ENCODE results near the gene SLC8A2.

The SLC8A2 gene

GRCh38 chr19:47423203-47423882 is 48.4 kb downstream of the SLC8A2 start:
- H3K4me2 ChIP-seq (ENCODE audit: low read length) = no peak overlapping the region
- H3K36me3 ChIP-seq (ENCODE audit: control insufficient read depth in 1 of 2, insufficient read depth in 2 of 2, low read length in 2 of 2) = no peaks in the 10 kb centered on the region
- DNase-seq = no peak
- H2AFZ ChIP-seq (ENCODE audit: insufficient read depth, low read length, poor library complexity) = no peak overlapping the region
- no peaks in the 10 kb centered on the region for H3K79me1 ChIP-seq (ENCODE audit: low read length)
- H3K27ac ChIP-seq (ENCODE audit: low read depth, low read length) = no peak overlapping the region
- H3K23ac ChIP-seq (ENCODE audit: low read length) = no peak overlapping the region
- H3K27me3 ChIP-seq (ENCODE audit: insufficient read depth, low read length) = peaks cover 45% of the 10 kb centered on the region
- WGBS (ENCODE audit: extremely low coverage, insufficient coverage, insufficient read length) = no CpG with 5 or more reads among the region's 19 CpGs
- no peak overlapping the region for H2BK5ac ChIP-seq (ENCODE audit: low read depth, low read length, poor library complexity)
- H3K9me3 ChIP-seq (ENCODE audit: insufficient read depth, low read depth, low read length) = no peaks in the 10 kb centered on the region
- no peak overlapping the region for H2BK12ac ChIP-seq (ENCODE audit: low read length)
- H3K79me2 ChIP-seq (ENCODE audit: control insufficient read depth, insufficient read depth, low read length, poor library complexity) = no peaks in the 10 kb centered on the region
- no peak overlapping the region for H3K18ac ChIP-seq (ENCODE audit: low read length)
- H4K12ac ChIP-seq (ENCODE audit: low read depth, low read length) = no peak overlapping the region
- H3K9ac ChIP-seq (ENCODE audit: low read length) = no peak overlapping the region
- H2AK5ac ChIP-seq (ENCODE audit: low read length) = no peak overlapping the region
- H4K91ac ChIP-seq (ENCODE audit: low read depth, low read length) = no peak overlapping the region
- peaks cover 2 to 15% of the 10 kb centered on the region in 2 experiments for H3K4me1 ChIP-seq (ENCODE audit: control insufficient read depth in 1 of 2, insufficient read depth in 2 of 2, low read length in 2 of 2)
- no peak overlapping the region for H3K14ac ChIP-seq (ENCODE audit: low read length)
- no peak overlapping the region for H3K4ac ChIP-seq (ENCODE audit: low read depth, low read length)
- H4K8ac ChIP-seq (ENCODE audit: low read depth, low read length) = no peak overlapping the region
- no peak overlapping the region for H2BK120ac ChIP-seq (ENCODE audit: insufficient read depth, low read length, poor library complexity)
- H3K4me3 ChIP-seq (ENCODE audit: low read depth, low read length) = no peak overlapping the region

- H3K18ac ChIP-seq (ENCODE audit: low read length) = no peak overlapping the region
- no CpG with 5 or more reads among the region's 1 CpG for WGBS (ENCODE audit: extremely low coverage, insufficient coverage, insufficient read length)
- no peak overlapping the region for H4K91ac ChIP-seq (ENCODE audit: low read depth, low read length)
- no peak overlapping the region for H2BK12ac ChIP-seq (ENCODE audit: low read length)
- H2AK5ac ChIP-seq (ENCODE audit: low read length) = no peak overlapping the region
- no peaks in the 10 kb centered on the region for H3K36me3 ChIP-seq (ENCODE audit: control insufficient read depth in 1 of 2, insufficient read depth in 2 of 2, low read length in 2 of 2)
- H3K27ac ChIP-seq (ENCODE audit: low read depth, low read length) = no peak overlapping the region
- H3K9me3 ChIP-seq (ENCODE audit: insufficient read depth, low read depth, low read length) = no peaks in the 10 kb centered on the region
- H3K79me1 ChIP-seq (ENCODE audit: low read length) = no peaks in the 10 kb centered on the region
- no peak overlapping the region for H4K12ac ChIP-seq (ENCODE audit: low read depth, low read length)
- no peak for DNase-seq
- no peak overlapping the region for H3K4me3 ChIP-seq (ENCODE audit: low read depth, low read length)
- H3K79me2 ChIP-seq (ENCODE audit: control insufficient read depth, insufficient read depth, low read length, poor library complexity) = no peaks in the 10 kb centered on the region
- no peak overlapping the region for H2BK120ac ChIP-seq (ENCODE audit: insufficient read depth, low read length, poor library complexity)
- H3K23ac ChIP-seq (ENCODE audit: low read length) = no peak overlapping the region
- H3K14ac ChIP-seq (ENCODE audit: low read length) = no peak overlapping the region
- no peak overlapping the region for H3K9ac ChIP-seq (ENCODE audit: low read length)
- H3K27me3 ChIP-seq (ENCODE audit: insufficient read depth, low read length) = peaks cover 53% of the 10 kb centered on the region
- no peak overlapping the region for H3K4me2 ChIP-seq (ENCODE audit: low read length)
- no peak overlapping the region for H2BK5ac ChIP-seq (ENCODE audit: low read depth, low read length, poor library complexity)
- H4K8ac ChIP-seq (ENCODE audit: low read depth, low read length) = no peak overlapping the region
- peaks cover 0 to 11% of the 10 kb centered on the region in 2 experiments for H3K4me1 ChIP-seq (ENCODE audit: control insufficient read depth in 1 of 2, insufficient read depth in 2 of 2, low read length in 2 of 2)
- H2AFZ ChIP-seq (ENCODE audit: insufficient read depth, low read length, poor library complexity) = no peak overlapping the region
- no peak overlapping the region for H3K4ac ChIP-seq (ENCODE audit: low read depth, low read length)
These were observed 49.1 kb downstream of the SLC8A2 start for GRCh38 chr19:47422417-47423163.

GRCh38 chr19:47421844-47422395 is 49.8 kb downstream of the SLC8A2 start:
- no peak overlapping the region for H4K8ac ChIP-seq (ENCODE audit: low read depth, low read length)
- peak overlapping the region; percentile 4 for H3K4me2 ChIP-seq (ENCODE audit: low read length)
- H3K14ac ChIP-seq (ENCODE audit: low read length) = no peak overlapping the region
- no peak overlapping the region for H2AFZ ChIP-seq (ENCODE audit: insufficient read depth, low read length, poor library complexity)
- no peaks in the 10 kb centered on the region for H3K79me1 ChIP-seq (ENCODE audit: low read length)
- H3K4me3 ChIP-seq (ENCODE audit: low read depth, low read length) = no peak overlapping the region
- no peaks in the 10 kb centered on the region for H3K79me2 ChIP-seq (ENCODE audit: control insufficient read depth, insufficient read depth, low read length, poor library complexity)
- no peak overlapping the region for H4K12ac ChIP-seq (ENCODE audit: low read depth, low read length)
- no peak overlapping the region for H3K18ac ChIP-seq (ENCODE audit: low read length)
- no peak overlapping the region for H2BK12ac ChIP-seq (ENCODE audit: low read length)
- H3K9ac ChIP-seq (ENCODE audit: low read length) = no peak overlapping the region
- no peak overlapping the region for H2BK5ac ChIP-seq (ENCODE audit: low read depth, low read length, poor library complexity)
- H3K4me1 ChIP-seq (ENCODE audit: control insufficient read depth in 1 of 2, insufficient read depth in 2 of 2, low read length in 2 of 2) = peaks cover 0 to 11% of the 10 kb centered on the region in 2 experiments
- DNase-seq = no peak
- no peak overlapping the region for H3K4ac ChIP-seq (ENCODE audit: low read depth, low read length)
- peaks cover 59% of the 10 kb centered on the region for H3K27me3 ChIP-seq (ENCODE audit: insufficient read depth, low read length)
- H3K23ac ChIP-seq (ENCODE audit: low read length) = no peak overlapping the region
- no peaks in the 10 kb centered on the region for H3K9me3 ChIP-seq (ENCODE audit: insufficient read depth, low read depth, low read length)
- H4K91ac ChIP-seq (ENCODE audit: low read depth, low read length) = no peak overlapping the region
- no peaks in the 10 kb centered on the region for H3K36me3 ChIP-seq (ENCODE audit: control insufficient read depth in 1 of 2, insufficient read depth in 2 of 2, low read length in 2 of 2)
- no peak overlapping the region for H2BK120ac ChIP-seq (ENCODE audit: insufficient read depth, low read length, poor library complexity)
- H2AK5ac ChIP-seq (ENCODE audit: low read length) = no peak overlapping the region
- H3K27ac ChIP-seq (ENCODE audit: low read depth, low read length) = no peak overlapping the region
- no CpG with 5 or more reads among the region's 31 CpGs for WGBS (ENCODE audit: extremely low coverage, insufficient coverage, insufficient read length)

- Histone ChIP-seq H4K8ac (ENCODE audit: low read depth, low read length) (no peak overlapping the region), H3K27me3 (ENCODE audit: insufficient read depth, low read length) (peaks cover 64% of the 10 kb centered on the region), H3K18ac (ENCODE audit: low read length) (no peak overlapping the region), H3K36me3 (ENCODE audit: control insufficient read depth in 1 of 2, insufficient read depth in 2 of 2, low read length in 2 of 2) (no peaks in the 10 kb centered on the region), H2AK5ac (ENCODE audit: low read length) (no peak overlapping the region), H2BK5ac (ENCODE audit: low read depth, low read length, poor library complexity) (no peak overlapping the region), H3K14ac (ENCODE audit: low read length) (no peak overlapping the region), H3K9ac (ENCODE audit: low read length) (no peak overlapping the region), H4K12ac (ENCODE audit: low read depth, low read length) (no peak overlapping the region), H3K27ac (ENCODE audit: low read depth, low read length) (no peak overlapping the region), H3K79me1 (ENCODE audit: low read length) (no peaks in the 10 kb centered on the region), H3K4me3 (ENCODE audit: low read depth, low read length) (no peak overlapping the region), H3K79me2 (ENCODE audit: control insufficient read depth, insufficient read depth, low read length, poor library complexity) (no peaks in the 10 kb centered on the region), H3K4ac (ENCODE audit: low read depth, low read length) (no peak overlapping the region), H3K4me1 (ENCODE audit: control insufficient read depth in 1 of 2, insufficient read depth in 2 of 2, low read length in 2 of 2) (peaks cover 0 to 11% of the 10 kb centered on the region in 2 experiments), H3K4me2 (ENCODE audit: low read length) (peak overlapping the region; percentile 4), H3K23ac (ENCODE audit: low read length) (no peak overlapping the region), H3K9me3 (ENCODE audit: insufficient read depth, low read depth, low read length) (no peaks in the 10 kb centered on the region), H2BK12ac (ENCODE audit: low read length) (no peak overlapping the region), H2BK120ac (ENCODE audit: insufficient read depth, low read length, poor library complexity) (no peak overlapping the region), H4K91ac (ENCODE audit: low read depth, low read length) (no peak overlapping the region), H2AFZ (ENCODE audit: insufficient read depth, low read length, poor library complexity) (no peak overlapping the region)
- no CpG with 5 or more reads among the region's 16 CpGs for WGBS (ENCODE audit: extremely low coverage, insufficient coverage, insufficient read length)
- no peak for DNase-seq
These were observed 50.4 kb downstream of the SLC8A2 start for GRCh38 chr19:47421244-47421786.
